ENCODE measurements around the gene ITIH5.

The ITIH5 gene

DNA sequence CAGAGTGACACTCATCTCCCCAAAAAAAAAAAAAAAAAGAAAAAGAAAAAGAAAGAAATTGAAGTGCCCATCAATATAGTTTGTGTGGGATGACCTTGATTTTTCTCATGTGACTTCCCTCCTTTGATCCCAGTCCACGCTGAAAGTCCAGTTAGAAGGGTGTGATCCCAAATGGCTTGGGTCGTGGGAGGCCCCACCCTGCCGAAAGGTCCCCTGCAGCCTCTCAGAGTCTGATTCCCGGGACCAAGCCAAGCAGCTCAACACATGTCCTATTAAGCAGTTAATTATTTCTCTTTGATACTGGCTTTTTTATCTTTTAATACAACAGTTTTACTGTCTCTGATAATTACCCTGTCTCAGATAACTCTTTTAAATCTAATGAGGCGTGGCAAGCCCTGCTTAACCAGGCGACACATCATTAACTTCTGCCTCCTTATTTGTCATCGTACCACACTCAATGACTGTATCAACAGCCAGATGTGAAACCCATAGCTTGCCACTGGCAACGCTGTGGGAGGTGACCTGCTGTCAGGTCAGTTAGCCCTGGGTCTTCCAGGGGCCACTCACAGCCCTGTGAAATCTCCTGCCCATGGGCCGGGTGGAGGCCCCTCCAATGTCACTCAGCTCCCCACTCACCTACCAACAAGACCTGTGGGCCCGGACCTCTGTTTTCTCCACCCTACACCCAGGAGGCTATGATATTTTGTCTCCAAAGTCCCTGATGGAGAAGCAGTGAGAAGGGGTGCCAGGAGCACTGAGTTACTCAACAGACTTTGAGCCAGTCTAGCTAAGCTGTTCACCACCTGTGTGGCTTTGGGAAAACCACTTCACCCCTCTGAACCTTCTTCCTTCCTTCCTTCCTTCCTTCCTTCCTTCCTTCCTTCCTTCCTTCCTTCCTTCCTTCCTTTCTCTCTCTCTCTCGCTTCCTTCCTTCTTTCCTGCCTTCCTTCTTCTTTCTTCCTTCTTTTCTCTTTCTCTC lies 146.0 kb downstream of the ITIH5 start:
- TF ChIP-seq, protein P1, sequence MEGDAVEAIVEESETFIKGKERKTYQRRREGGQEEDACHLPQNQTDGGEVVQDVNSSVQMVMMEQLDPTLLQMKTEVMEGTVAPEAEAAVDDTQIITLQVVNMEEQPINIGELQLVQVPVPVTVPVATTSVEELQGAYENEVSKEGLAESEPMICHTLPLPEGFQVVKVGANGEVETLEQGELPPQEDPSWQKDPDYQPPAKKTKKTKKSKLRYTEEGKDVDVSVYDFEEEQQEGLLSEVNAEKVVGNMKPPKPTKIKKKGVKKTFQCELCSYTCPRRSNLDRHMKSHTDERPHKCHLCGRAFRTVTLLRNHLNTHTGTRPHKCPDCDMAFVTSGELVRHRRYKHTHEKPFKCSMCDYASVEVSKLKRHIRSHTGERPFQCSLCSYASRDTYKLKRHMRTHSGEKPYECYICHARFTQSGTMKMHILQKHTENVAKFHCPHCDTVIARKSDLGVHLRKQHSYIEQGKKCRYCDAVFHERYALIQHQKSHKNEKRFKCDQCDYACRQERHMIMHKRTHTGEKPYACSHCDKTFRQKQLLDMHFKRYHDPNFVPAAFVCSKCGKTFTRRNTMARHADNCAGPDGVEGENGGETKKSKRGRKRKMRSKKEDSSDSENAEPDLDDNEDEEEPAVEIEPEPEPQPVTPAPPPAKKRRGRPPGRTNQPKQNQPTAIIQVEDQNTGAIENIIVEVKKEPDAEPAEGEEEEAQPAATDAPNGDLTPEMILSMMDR (IDR thresholded peaks at IDR 0.05; ENCODE audit: borderline replicate concordance, insufficient read depth, low read depth, low read length) = no peak
- no peak overlapping the region for H3K4me3 ChIP-seq (ENCODE audit: low read depth, low read length)

DNA sequence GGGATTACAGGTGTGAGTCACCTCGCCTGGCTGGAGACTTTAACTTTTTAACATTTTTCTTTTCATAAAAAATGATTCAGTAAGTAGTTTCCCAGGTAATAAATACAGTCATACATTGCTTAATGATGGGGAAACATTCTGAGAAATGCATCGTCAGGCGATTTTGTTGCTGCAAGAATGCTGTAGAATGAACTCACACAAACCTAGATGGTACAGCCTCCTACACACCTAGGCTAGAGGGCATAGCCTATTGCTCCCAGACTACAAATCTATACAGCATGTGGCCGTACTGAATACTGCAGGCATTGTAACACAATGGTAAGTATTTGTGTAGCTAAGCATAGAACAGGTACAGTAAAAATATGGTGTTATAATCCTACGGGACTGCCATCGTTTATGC lies 147.4 kb downstream of the ITIH5 start:
- no peak overlapping the region for H3K4me3 ChIP-seq (ENCODE audit: low read depth, low read length)
- TF ChIP-seq, protein P1 (IDR thresholded peaks at IDR 0.05; ENCODE audit: borderline replicate concordance, insufficient read depth, low read depth, low read length) = 0 out of 2 replicates have a peak, but pooled peaks have one; percentile 2

DNA sequence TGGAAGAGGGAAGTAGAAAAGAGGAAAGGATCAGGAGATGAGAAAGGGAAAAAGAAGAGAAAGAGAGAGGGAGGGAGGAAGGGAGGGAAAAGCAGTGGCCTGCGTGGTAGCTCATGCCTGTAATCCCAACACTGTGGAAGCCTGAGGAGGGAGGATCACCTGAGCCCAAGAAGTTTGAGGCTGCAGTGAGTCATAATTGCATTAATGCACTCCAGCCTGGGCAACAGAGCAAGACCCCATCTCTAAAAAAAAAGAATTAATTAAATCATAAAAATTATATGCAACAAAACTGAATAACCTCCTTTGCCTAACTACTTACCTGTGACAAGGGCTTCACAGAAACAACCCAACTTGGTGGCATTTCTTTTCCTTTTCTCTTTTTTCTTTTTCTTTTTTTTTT lies 148.1 kb downstream of the ITIH5 start:
- no peak overlapping the region for H3K4me3 ChIP-seq (ENCODE audit: low read depth, low read length)
- TF ChIP-seq, protein P1 (IDR thresholded peaks at IDR 0.05; ENCODE audit: borderline replicate concordance, insufficient read depth, low read depth, low read length) = no peak

DNA sequence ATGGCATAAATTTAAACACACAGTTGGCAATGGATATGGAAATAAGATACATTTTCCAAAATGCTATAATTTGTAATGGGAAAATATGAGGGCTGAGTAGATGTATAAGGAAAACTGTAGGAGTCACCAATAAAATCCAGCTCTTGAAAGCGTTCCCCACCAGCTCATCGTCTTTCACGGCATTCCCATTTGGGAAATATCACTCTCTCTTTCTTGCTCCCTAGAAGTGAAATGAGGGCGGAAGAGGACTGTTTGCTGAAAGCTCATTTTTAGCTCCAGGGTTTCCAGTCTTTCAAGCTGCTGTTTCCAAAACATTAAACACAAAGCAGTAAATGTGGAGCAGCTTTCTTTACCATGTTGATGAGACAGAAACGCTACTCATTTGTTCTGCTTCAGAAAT lies 151.3 kb downstream of the ITIH5 start:
- no peak overlapping the region for H3K4me3 ChIP-seq (ENCODE audit: low read depth, low read length)
- TF ChIP-seq, protein P1 (IDR thresholded peaks at IDR 0.05; ENCODE audit: borderline replicate concordance, insufficient read depth, low read depth, low read length) = no peak

DNA sequence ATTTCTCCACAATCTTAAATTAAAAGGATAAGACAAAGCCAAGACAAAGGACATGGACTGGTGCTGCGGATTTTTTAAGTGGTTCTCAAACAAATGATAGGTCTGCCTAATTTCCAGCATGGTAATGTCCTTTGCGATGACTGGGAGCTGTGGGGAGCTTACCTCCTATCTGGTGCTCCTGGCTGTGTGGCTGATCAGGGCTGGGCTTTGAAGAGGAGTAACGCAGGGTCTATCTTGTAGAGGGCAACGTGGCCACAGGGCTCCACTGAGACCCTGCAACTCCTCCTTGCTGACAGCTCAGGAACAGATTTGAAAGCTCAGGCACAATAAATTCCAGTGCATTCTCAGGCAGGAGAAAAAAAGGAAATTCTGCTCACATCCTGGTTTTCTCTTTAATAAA lies 152.8 kb downstream of the ITIH5 start:
- TF ChIP-seq, protein P1 (IDR thresholded peaks at IDR 0.05; ENCODE audit: borderline replicate concordance, insufficient read depth, low read depth, low read length) = no peak

DNA sequence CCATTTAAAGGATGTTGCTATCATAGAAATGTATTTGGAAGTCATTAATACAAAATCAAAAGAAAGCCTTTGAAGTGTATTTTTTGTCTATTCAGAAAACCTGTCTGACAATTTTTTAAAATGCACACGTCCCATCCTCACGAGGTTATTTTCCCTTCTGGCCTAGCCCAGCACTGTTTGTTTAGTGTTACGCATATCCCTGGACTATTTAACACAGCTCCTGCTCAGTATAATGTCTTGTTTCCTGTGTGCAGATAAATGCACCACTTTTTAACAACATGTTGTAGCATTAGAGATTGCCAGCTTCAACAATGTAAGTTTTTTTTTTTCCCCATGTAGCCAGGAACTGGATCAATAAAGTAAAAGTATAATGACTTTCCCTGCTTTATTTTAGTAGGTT lies 153.3 kb downstream of the ITIH5 start:
- H3K4me3 ChIP-seq (ENCODE audit: low read depth, low read length) = no peak overlapping the region
- TF ChIP-seq, protein P1 (IDR thresholded peaks at IDR 0.05; ENCODE audit: borderline replicate concordance, insufficient read depth, low read depth, low read length) = no peak

More for the DNA sequence above, 152.8 kb downstream of the ITIH5 start:
- no peak overlapping the region for H3K4me3 ChIP-seq (ENCODE audit: low read depth, low read length)

DNA sequence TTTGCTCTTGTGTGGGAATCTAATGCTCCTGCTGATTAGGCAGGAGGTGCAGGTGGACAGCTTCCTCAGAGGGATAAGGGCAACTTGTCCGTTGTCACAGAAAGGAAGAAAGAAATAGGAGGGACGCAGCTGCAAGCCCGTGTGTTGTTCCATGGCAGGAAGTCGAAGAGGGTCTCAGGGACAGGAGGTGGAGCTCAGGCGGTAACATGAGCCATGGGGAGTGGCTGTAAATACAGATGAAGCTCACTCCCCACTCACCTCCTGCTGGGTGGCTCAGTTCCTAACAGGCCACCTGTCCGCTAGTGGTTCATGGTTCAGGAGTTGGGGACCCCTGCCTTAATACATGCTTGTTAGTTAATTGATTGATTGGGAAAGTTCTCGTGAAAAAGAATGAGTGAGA lies 154.3 kb downstream of the ITIH5 start:
- TF ChIP-seq, protein P1 (IDR thresholded peaks at IDR 0.05; ENCODE audit: borderline replicate concordance, insufficient read depth, low read depth, low read length) = no peak

More for the DNA sequence above, 154.3 kb downstream of the ITIH5 start:
- no peak overlapping the region for H3K4me3 ChIP-seq (ENCODE audit: low read depth, low read length)

All from GM12875 (cell line).